Measurements from ENCODE around the gene WDR86. TPM values are rescaled to one million over a fixed set of nuclear protein-coding genes. Genes with fewer than 3 reads are reported as not detected.

Gene WDR86
- total RNA-seq, 4 donors from 2014 or later, result 5.4 to 11.8 (median 9.6) TPM

GRCh38 chr7:151393031-151393977 is 16.5 kb downstream of the WDR86 start:
- Histone ChIP-seq H3K4me3 (no peak overlapping the region), H3K36me3 (no peaks in the 10 kb centered on the region), H3K4me1 (no peaks in the 10 kb centered on the region), H3K27ac (replicated peaks in 1 of 4) (no peak overlapping the region), H3K9me3 (no peaks in the 10 kb centered on the region), H3K27me3 (peaks cover 0 to 24% (median 0%) of the 10 kb centered on the region in 4 donors)
- intact Hi-C loops (cut with DNase I), result no loop called here
- 91% methylated on average over 26 of the region's 31 CpGs for WGBS
- DNase-seq (ENCODE audit: extremely low spot score), result no peak
- no peak for TF ChIP-seq CTCF (IDR thresholded peaks at IDR 0.05)
- no peak for TF ChIP-seq POLR2AphosphoS5 (IDR thresholded peaks at IDR 0.05)
- TF ChIP-seq POLR2A (IDR thresholded peaks at IDR 0.05; ENCODE audit: low read depth), result no peak
- no peak for TF ChIP-seq EP300 (IDR thresholded peaks at IDR 0.05)

- intact Hi-C loops (cut with DNase I), result no loop called here
- Histone ChIP-seq H3K4me1 (no peaks in the 10 kb centered on the region), H3K36me3 (no peaks in the 10 kb centered on the region), H3K27ac (replicated peaks in 1 of 4) (no peak overlapping the region), H3K9me3 (no peaks in the 10 kb centered on the region), H3K4me3 (no peak overlapping the region), H3K27me3 (peaks cover 0 to 24% (median 0%) of the 10 kb centered on the region in 4 donors)
- TF ChIP-seq CTCF (IDR thresholded peaks at IDR 0.05) (no peak), POLR2AphosphoS5 (IDR thresholded peaks at IDR 0.05) (no peak), POLR2A (IDR thresholded peaks at IDR 0.05; ENCODE audit: low read depth) (no peak), EP300 (IDR thresholded peaks at IDR 0.05) (no peak)
- no peak for DNase-seq (ENCODE audit: extremely low spot score)
- WGBS, result 94% methylated on average over 2 of the region's 13 CpGs
Observed at GRCh38 chr7:151392426-151392825, 17.4 kb downstream of the WDR86 start.

- Histone ChIP-seq H3K9me3 (no peaks in the 10 kb centered on the region), H3K27me3 (peaks cover 0 to 24% (median 0%) of the 10 kb centered on the region in 4 donors), H3K4me1 (no peaks in the 10 kb centered on the region), H3K27ac (replicated peaks in 1 of 4) (no peak overlapping the region), H3K36me3 (no peaks in the 10 kb centered on the region), H3K4me3 (no peak overlapping the region)
- TF ChIP-seq CTCF (IDR thresholded peaks at IDR 0.05), result no peak
- no peak for TF ChIP-seq EP300 (IDR thresholded peaks at IDR 0.05)
- TF ChIP-seq POLR2AphosphoS5 (IDR thresholded peaks at IDR 0.05), result no peak
- no peak for TF ChIP-seq POLR2A (IDR thresholded peaks at IDR 0.05; ENCODE audit: low read depth)
- intact Hi-C loops (cut with DNase I), result no loop called here
- WGBS, result 100% methylated on average over 1 of the region's 8 CpGs
- DNase-seq (ENCODE audit: extremely low spot score), result no peak
Observed at GRCh38 chr7:151392002-151392401, 17.8 kb downstream of the WDR86 start.

GRCh38 chr7:151391358-151391730 is 18.5 kb downstream of the WDR86 start:
- TF ChIP-seq POLR2A (IDR thresholded peaks at IDR 0.05; ENCODE audit: low read depth) (no peak), CTCF (IDR thresholded peaks at IDR 0.05) (no peak), POLR2AphosphoS5 (IDR thresholded peaks at IDR 0.05) (no peak), EP300 (IDR thresholded peaks at IDR 0.05) (no peak)
- DNase-seq (ENCODE audit: extremely low spot score), result no peak
- Histone ChIP-seq H3K4me3 (no peak overlapping the region), H3K4me1 (no peaks in the 10 kb centered on the region), H3K27me3 (peaks cover 0 to 24% (median 0%) of the 10 kb centered on the region in 4 donors), H3K9me3 (no peaks in the 10 kb centered on the region), H3K27ac (replicated peaks in 1 of 4) (no peak overlapping the region), H3K36me3 (no peaks in the 10 kb centered on the region)
- 97% methylated on average over 9 of the region's 9 CpGs for WGBS
- intact Hi-C loops (cut with DNase I), result no loop called here

All from esophagus muscularis mucosa (tissue), 4 donors.